Parathyroid adenoma (tissue), 2 donors: ENCODE measurements around the gene TMX2.

ENCODE experiments used
- H2AFZ ChIP-seq: fragments of 300-600 bp; sonication (generic); one replicate; pipeline ENCODE4 v1.7.0; 2017; ENCODE audit warnings: antibody characterized with exemption, mild to moderate bottlenecking
- H3K27ac ChIP-seq: fragments of 300-600 bp; sonication (generic); one replicate; pipeline ENCODE4 v1.7.0; 2017
- H3K27me3 ChIP-seq: fragments of 300-600 bp; sonication (generic); one replicate; pipeline ENCODE4 v1.7.0; 2017; ENCODE audit warnings: low read length; ENCODE audit not compliant: control insufficient read depth, insufficient read depth
- H3K36me3 ChIP-seq: fragments of 300-600 bp; sonication (generic); one replicate; pipeline ENCODE4 v1.7.0; 2017; ENCODE audit warnings: low read length; ENCODE audit not compliant: control insufficient read depth, insufficient read depth
- H3K4me1 ChIP-seq: fragments of 300-600 bp; sonication (generic); one replicate; pipeline ENCODE4 v1.7.0; 2017; ENCODE audit warnings: control low read depth
- H3K4me2 ChIP-seq: fragments of 300-600 bp; sonication (generic); one replicate; pipeline ENCODE4 v1.7.0; 2017; ENCODE audit warnings: low read length
- H3K4me3 ChIP-seq: fragments of 300-600 bp; sonication (generic); one replicate; pipeline ENCODE4 v1.7.0; 2017; ENCODE audit warnings: low read depth, low read length
- H3K79me2 ChIP-seq: fragments of 300-600 bp; sonication (generic); one replicate; pipeline ENCODE4 v1.7.0; 2017; ENCODE audit warnings: control low read depth
- H3K9ac ChIP-seq: fragments of 300-600 bp; sonication (generic); one replicate; pipeline ENCODE4 v1.7.0; 2017; ENCODE audit warnings: mild to moderate bottlenecking
- H3K9me3 ChIP-seq: fragments of 300-600 bp; sonication (generic); one replicate; pipeline ENCODE4 v1.7.0; 2017; ENCODE audit warnings: low read length; ENCODE audit not compliant: control insufficient read depth
- CTCF ChIP-seq: fragments of 300-600 bp; sonication (generic); IDR thresholded peaks from one replicate; pipeline ENCODE4 v1.7.0; 2017; ENCODE audit warnings: antibody characterized with exemption, mild to moderate bottlenecking
- donor health status: primary hyperparathyroidism.

Gene TMX2

GRCh38 chr11:57773026-57773598 is 60.7 kb downstream of the TMX2 start:
- no peaks in the 10 kb centered on the region for H3K9me3 ChIP-seq
- no peak overlapping the region for H3K27ac ChIP-seq
- no peaks in the 10 kb centered on the region for H3K36me3 ChIP-seq
- peaks cover 22% of the 10 kb centered on the region for H3K4me1 ChIP-seq
- H3K4me2 ChIP-seq, result no peak overlapping the region
- TF ChIP-seq CTCF, result no peak
- H3K27me3 ChIP-seq, result no peaks in the 10 kb centered on the region
- H3K4me3 ChIP-seq, result peak overlapping the region; percentile 2
- peaks cover 29% of the 10 kb centered on the region for H3K79me2 ChIP-seq
- no peak overlapping the region for H3K9ac ChIP-seq
- no peak overlapping the region for H2AFZ ChIP-seq

DNA sequence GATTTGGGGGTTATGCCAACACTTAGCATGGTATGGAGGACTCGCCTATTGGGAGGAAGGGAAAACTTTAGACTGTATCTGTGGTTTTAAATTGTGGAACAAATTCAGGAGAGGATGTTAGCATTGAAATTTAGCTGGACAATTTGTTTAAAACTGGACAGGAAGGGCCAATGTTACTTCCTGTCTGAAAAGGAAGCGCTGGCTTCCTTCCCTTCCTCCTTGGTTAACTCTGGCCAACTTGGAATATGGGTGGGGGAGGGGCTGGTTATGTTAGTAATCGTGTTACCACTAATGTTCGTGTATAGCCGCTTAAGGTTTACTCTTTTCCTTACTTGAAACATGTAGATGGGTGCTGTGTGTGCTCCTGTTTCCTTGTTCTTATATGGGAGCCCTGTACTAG is 63.1 kb downstream of the TMX2 start:
- H3K4me3 ChIP-seq, result peak overlapping the region; percentile 5
- peaks cover 20% of the 10 kb centered on the region for H3K79me2 ChIP-seq
- H3K27ac ChIP-seq, result peak overlapping the region; percentile 87
- H3K4me2 ChIP-seq, result peak overlapping the region; percentile 38
- no peak overlapping the region for H2AFZ ChIP-seq
- no peaks in the 10 kb centered on the region for H3K36me3 ChIP-seq
- H3K27me3 ChIP-seq, result no peaks in the 10 kb centered on the region
- H3K9ac ChIP-seq, result no peak overlapping the region
- H3K9me3 ChIP-seq, result no peaks in the 10 kb centered on the region
- peaks cover 36% of the 10 kb centered on the region for H3K4me1 ChIP-seq
- TF ChIP-seq CTCF, result no peak

- Histone ChIP-seq H3K79me2 (peaks cover 19% of the 10 kb centered on the region), H3K9ac (no peak overlapping the region), H3K27ac (peak overlapping the region; percentile 87), H3K9me3 (no peaks in the 10 kb centered on the region), H3K27me3 (no peaks in the 10 kb centered on the region), H2AFZ (no peak overlapping the region), H3K4me1 (peaks cover 41% of the 10 kb centered on the region), H3K4me3 (no peak overlapping the region), H3K36me3 (no peaks in the 10 kb centered on the region), H3K4me2 (peak overlapping the region; percentile 53)
- TF ChIP-seq CTCF, result no peak
Observed at GRCh38 chr11:57776031-57776521, 63.7 kb downstream of the TMX2 start.

- Histone ChIP-seq H2AFZ (no peak overlapping the region), H3K27ac (peak overlapping the region; percentile 87), H3K27me3 (no peaks in the 10 kb centered on the region), H3K4me1 (peaks cover 44% of the 10 kb centered on the region), H3K9me3 (no peaks in the 10 kb centered on the region), H3K4me2 (peak overlapping the region; percentile 53), H3K9ac (no peak overlapping the region), H3K36me3 (no peaks in the 10 kb centered on the region), H3K4me3 (no peak overlapping the region), H3K79me2 (peaks cover 15% of the 10 kb centered on the region)
- TF ChIP-seq CTCF, result no peak
Observed at GRCh38 chr11:57776577-57777210, 64.3 kb downstream of the TMX2 start.

DNA sequence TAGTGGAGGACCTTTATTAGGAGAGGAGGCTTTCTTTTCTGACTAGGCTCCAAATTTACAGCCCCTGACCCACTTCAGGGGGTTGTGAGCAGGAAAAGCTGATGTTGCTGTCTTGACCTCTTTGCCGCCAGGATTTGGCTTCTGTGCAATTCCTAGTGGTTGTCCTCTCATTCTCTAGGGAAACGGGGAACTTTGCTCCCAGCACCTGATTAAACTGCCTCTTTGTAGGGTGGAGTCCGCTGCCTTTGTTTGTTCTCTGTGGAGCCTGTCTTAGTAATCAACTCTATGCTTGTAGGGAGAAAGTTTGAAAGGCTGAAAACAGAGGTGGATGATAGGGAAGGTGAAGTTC is 65.5 kb downstream of the TMX2 start:
- Histone ChIP-seq H3K9me3 (no peaks in the 10 kb centered on the region), H3K4me2 (peak overlapping the region; percentile 75), H3K4me1 (peaks cover 48% of the 10 kb centered on the region), H3K9ac (no peak overlapping the region), H3K79me2 (peaks cover 18% of the 10 kb centered on the region), H3K27me3 (no peaks in the 10 kb centered on the region), H3K27ac (peak overlapping the region; percentile 87), H3K36me3 (no peaks in the 10 kb centered on the region), H3K4me3 (peak overlapping the region; percentile 43), H2AFZ (no peak overlapping the region)
- TF ChIP-seq CTCF, result no peak
